Prostate gland (tissue), 2 donors: ENCODE data around the gene CIDEB. TPM values are rescaled to one million over a fixed set of nuclear protein-coding genes. Genes with fewer than 3 reads are reported as not detected.

Source experiments
- DNase-seq: peaks from one replicate; pipeline ENCODE4 v3.0.0-alpha.2; 2019; ENCODE audit warnings: low spot score
- H3K27ac ChIP-seq, 2 donors: fragments of 200-600 bp; sonication (generic); 2 replicates each; pipeline ENCODE4 v1.5.1; 2017 to 2019
- H3K27me3 ChIP-seq: fragments of 200-600 bp; sonication (generic); replicated peaks from 2 replicates; pipeline ENCODE4 v1.5.1; 2019; ENCODE audit not compliant: insufficient read depth
- H3K36me3 ChIP-seq, 2 donors: fragments of 200-600 bp; sonication (generic); 1 replicate in 1 of 2; 2 replicates in 1 of 2; pipeline versions ENCODE4 v1.5.1 to v1.8.1; 2017 to 2019
- H3K4me1 ChIP-seq: fragments of 200-600 bp; sonication (generic); replicated peaks from 2 replicates; pipeline ENCODE4 v1.5.1; 2019
- H3K4me3 ChIP-seq, 2 donors: fragments of 200-600 bp; sonication (generic); 2 replicates each; pipeline ENCODE4 v1.5.1; 2017 to 2019
- H3K9me3 ChIP-seq: fragments of 200-600 bp; sonication (generic); 2 replicates; pipeline ENCODE4 v1.5.1; 2017
- CTCF ChIP-seq, 4 experiments: fragments of 200-600 bp in 2 of 4; fragments of 450-650 bp in 2 of 4; sonication (generic) in 2 of 4; IDR thresholded peaks; 1 replicate in 3 of 4; 2 replicates in 1 of 4; pipeline ENCODE4 v1.5.1; 2016 to 2019; ENCODE audit warnings: antibody characterized with exemption in 4 of 4, mild to moderate bottlenecking in 2 of 4, moderate library complexity in 2 of 4
- POLR2A ChIP-seq: fragments of 450-650 bp; IDR thresholded peaks from one replicate; pipeline ENCODE4 v1.6.1; 2016; ENCODE audit warnings: antibody characterized with exemption, mild to moderate bottlenecking
- POLR2AphosphoS5 ChIP-seq: sonication (generic); formaldehyde crosslinking; IDR thresholded peaks from one replicate; pipeline ENCODE4 v1.6.1; 2017; ENCODE audit warnings: antibody characterized with exemption
- WGBS: methylation state at CpG from one replicate; pipeline ENCODE4 v1.1.5; 2018; 5-methylcytosine and 5-hydroxymethylcytosine counted together
- intact Hi-C: fragments of 100-400 bp; cut with DNase I; formaldehyde crosslinking; loops from one replicate; pipeline ENCODE4 v1.14.2; 2022
- total RNA-seq, 2 donors: library from RNA; depleted of rRNA; stranded (reverse); fragments of >200 nt; gene quantifications; one replicate each; pipeline ENCODE4 v1.1.0, GENCODE V29; 2016

Gene CIDEB
- total RNA-seq, 2 donors from 2014 or later, result 9.1 to 17.8 TPM

GRCh38 chr14:24293525-24293924, 14.3 kb downstream of the CIDEB start:
- H3K4me1 ChIP-seq, result peaks cover 1% of the 10 kb centered on the region
- H3K4me3 ChIP-seq, result no peak overlapping the region
- no peaks in the 10 kb centered on the region for H3K27me3 ChIP-seq
- intact Hi-C loops, result no loop called here
- WGBS, result 92% methylated on average over 2 of the region's 2 CpGs
- H3K36me3 ChIP-seq, result no peaks in the 10 kb centered on the region
- H3K27ac ChIP-seq, result no peak overlapping the region
- no peak for DNase-seq
- no peak for TF ChIP-seq POLR2A
- no peak for TF ChIP-seq POLR2AphosphoS5
- no peak for TF ChIP-seq CTCF (IDR thresholded peaks at IDR 0.05)
- no peaks in the 10 kb centered on the region for H3K9me3 ChIP-seq

- no peak for DNase-seq
- Histone ChIP-seq H3K27ac (no peak overlapping the region), H3K4me3 (no peak overlapping the region), H3K36me3 (no peaks in the 10 kb centered on the region), H3K27me3 (no peaks in the 10 kb centered on the region), H3K4me1 (no peaks in the 10 kb centered on the region), H3K9me3 (no peaks in the 10 kb centered on the region)
- no peak for TF ChIP-seq POLR2AphosphoS5
- TF ChIP-seq POLR2A, result no peak
- no peak for TF ChIP-seq CTCF (IDR thresholded peaks at IDR 0.05)
- intact Hi-C loops, result no loop called here
- 91% methylated on average over 11 of the region's 11 CpGs for WGBS
Observed at GRCh38 chr14:24292118-24292807, 15.5 kb downstream of the CIDEB start.

- H3K4me3 ChIP-seq, result no peak overlapping the region
- no peaks in the 10 kb centered on the region for H3K9me3 ChIP-seq
- 91% methylated on average over 3 of the region's 3 CpGs for WGBS
- intact Hi-C loops, result no loop called here
- DNase-seq, result no peak
- H3K36me3 ChIP-seq, result no peaks in the 10 kb centered on the region
- no peak overlapping the region for H3K27ac ChIP-seq
- TF ChIP-seq POLR2A, result no peak
- TF ChIP-seq CTCF (IDR thresholded peaks at IDR 0.05), result no peak
- H3K4me1 ChIP-seq, result no peaks in the 10 kb centered on the region
- no peaks in the 10 kb centered on the region for H3K27me3 ChIP-seq
Observed at GRCh38 chr14:24291446-24292117, 16.2 kb downstream of the CIDEB start.

DNA sequence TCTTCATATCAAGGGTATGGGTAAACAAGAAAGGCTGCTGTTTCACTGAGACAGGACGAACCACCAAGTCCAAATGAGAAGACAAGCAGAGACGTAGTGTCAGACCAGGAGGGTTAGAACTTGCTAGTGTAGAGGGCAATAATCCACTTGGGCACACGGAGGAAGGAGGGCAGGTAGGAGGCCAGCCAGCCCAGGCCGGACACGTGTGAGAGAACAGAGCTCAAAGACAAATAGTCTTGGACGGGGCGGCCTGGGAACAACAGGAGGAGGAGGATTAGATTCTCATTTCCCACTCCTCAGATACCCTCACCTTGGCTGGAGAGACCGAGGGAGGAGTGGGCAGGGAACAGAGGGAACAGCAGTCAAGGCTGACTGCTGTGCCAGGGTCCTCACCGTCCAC, 17.0 kb downstream of the CIDEB start:
- Histone ChIP-seq H3K27ac (no peak overlapping the region), H3K9me3 (no peaks in the 10 kb centered on the region), H3K4me1 (no peaks in the 10 kb centered on the region), H3K36me3 (no peaks in the 10 kb centered on the region), H3K27me3 (no peaks in the 10 kb centered on the region), H3K4me3 (no peak overlapping the region)
- intact Hi-C loops, result no loop called here
- TF ChIP-seq POLR2A (no peak), CTCF (IDR thresholded peaks at IDR 0.05) (no peak), POLR2AphosphoS5 (no peak)
- WGBS, result 89% methylated on average over 9 of the region's 9 CpGs
- no peak for DNase-seq

- no peak for DNase-seq
- H3K9me3 ChIP-seq, result no peaks in the 10 kb centered on the region
- TF ChIP-seq POLR2AphosphoS5 (no peak), CTCF (IDR thresholded peaks at IDR 0.05) (no peak), POLR2A (no peak)
- no peak overlapping the region for H3K27ac ChIP-seq
- H3K4me1 ChIP-seq, result no peaks in the 10 kb centered on the region
- H3K36me3 ChIP-seq, result no peaks in the 10 kb centered on the region
- intact Hi-C loops, result no loop called here
- 78% methylated on average over 6 of the region's 6 CpGs for WGBS
- no peaks in the 10 kb centered on the region for H3K27me3 ChIP-seq
- no peak overlapping the region for H3K4me3 ChIP-seq
Observed at GRCh38 chr14:24289649-24290280, 18.0 kb downstream of the CIDEB start.
